ENCODE data around the gene UBASH3A. TPM values are rescaled to one million over a fixed set of nuclear protein-coding genes. Genes with fewer than 3 reads are reported as not detected.
A peak's percentile ranks its signal among the peaks of the same experiment; 100 is the strongest.
"Not testable (repeated sequence)": the region's sequence is repeated elsewhere in the genome, so short reads cannot be mapped to it uniquely, and the experiment has no call there.

UBASH3A gene
- total RNA-seq, 1 donor from 2014 or later: 6.4 TPM

- Histone ChIP-seq H3K4me1 (peaks cover 35% of the 10 kb centered on the region), H3K9me3 (no peaks in the 10 kb centered on the region), H3K36me3 (no peaks in the 10 kb centered on the region), H3K4me3 (no peak overlapping the region), H3K27ac (no peak overlapping the region), H3K27me3 (no peaks in the 10 kb centered on the region)
- peak in 1 of 2 donors; percentile 9 for DNase-seq (ENCODE audit: extremely low spot score in 2 of 2)
- intact Hi-C loops (cut with DNase I): no loop called here
- TF ChIP-seq POLR2A (IDR thresholded peaks at IDR 0.05) (no peak), CTCF (IDR thresholded peaks at IDR 0.05) (no peak), POLR2AphosphoS5 (IDR thresholded peaks at IDR 0.05; ENCODE audit: insufficient read depth in 1 of 2, low read depth in 1 of 2) (no peak)
These were observed 65.6 kb downstream of the UBASH3A start for GRCh38 chr21:42469272-42469671.

GRCh38 chr21:42469726-42470125 lies 66.0 kb downstream of the UBASH3A start:
- H3K9me3 ChIP-seq; H3K4me3 ChIP-seq; H3K36me3 ChIP-seq; intact Hi-C loops (cut with DNase I); H3K27me3 ChIP-seq; H3K27ac ChIP-seq: not testable (repeated sequence)
- DNase-seq (ENCODE audit: extremely low spot score in 2 of 2): peak in 1 of 2 donors; percentile 16
- H3K4me1 ChIP-seq: peaks cover 38% of the 10 kb centered on the region

- no peaks in the 10 kb centered on the region for H3K27me3 ChIP-seq
- peaks cover 38% of the 10 kb centered on the region for H3K4me1 ChIP-seq
- H3K27ac ChIP-seq: no peak overlapping the region
- no peak overlapping the region for H3K4me3 ChIP-seq
- H3K36me3 ChIP-seq: no peaks in the 10 kb centered on the region
- TF ChIP-seq POLR2A (IDR thresholded peaks at IDR 0.05) (no peak), CTCF (IDR thresholded peaks at IDR 0.05) (no peak), POLR2AphosphoS5 (IDR thresholded peaks at IDR 0.05; ENCODE audit: insufficient read depth in 1 of 2, low read depth in 1 of 2) (no peak)
- intact Hi-C loops (cut with DNase I): no loop called here
- peak in 1 of 2 donors; percentile 52 for DNase-seq (ENCODE audit: extremely low spot score in 2 of 2)
- H3K9me3 ChIP-seq: no peaks in the 10 kb centered on the region
These were observed 67.5 kb downstream of the UBASH3A start for GRCh38 chr21:42471206-42471605.

GRCh38 chr21:42471716-42472330 lies 68.1 kb downstream of the UBASH3A start:
- Histone ChIP-seq H3K36me3 (no peaks in the 10 kb centered on the region), H3K9me3 (no peaks in the 10 kb centered on the region), H3K27me3 (no peaks in the 10 kb centered on the region), H3K4me3 (no peak overlapping the region), H3K27ac (no peak overlapping the region), H3K4me1 (peaks cover 38% of the 10 kb centered on the region)
- intact Hi-C loops (cut with DNase I): no loop called here
- peak in 1 of 2 donors; percentile 72 for DNase-seq (ENCODE audit: extremely low spot score in 2 of 2)
- TF ChIP-seq POLR2AphosphoS5 (IDR thresholded peaks at IDR 0.05; ENCODE audit: insufficient read depth in 1 of 2, low read depth in 1 of 2): no peak
- TF ChIP-seq POLR2A (IDR thresholded peaks at IDR 0.05): no peak

- peak in 1 of 2 donors; percentile 28 for DNase-seq (ENCODE audit: extremely low spot score in 2 of 2)
- Histone ChIP-seq H3K9me3 (no peaks in the 10 kb centered on the region), H3K36me3 (no peaks in the 10 kb centered on the region), H3K27ac (no peak overlapping the region), H3K27me3 (no peaks in the 10 kb centered on the region), H3K4me1 (peaks cover 34% of the 10 kb centered on the region), H3K4me3 (no peak overlapping the region)
- intact Hi-C loops (cut with DNase I): no loop called here
- TF ChIP-seq CTCF (IDR thresholded peaks at IDR 0.05) (no peak), POLR2AphosphoS5 (IDR thresholded peaks at IDR 0.05; ENCODE audit: insufficient read depth in 1 of 2, low read depth in 1 of 2) (no peak)
These were observed 68.8 kb downstream of the UBASH3A start for GRCh38 chr21:42472521-42472920.

- no peak for TF ChIP-seq CTCF (IDR thresholded peaks at IDR 0.05)
- no peak for TF ChIP-seq POLR2A (IDR thresholded peaks at IDR 0.05)
- TF ChIP-seq POLR2AphosphoS5 (IDR thresholded peaks at IDR 0.05; ENCODE audit: insufficient read depth in 1 of 2, low read depth in 1 of 2): no peak
- Histone ChIP-seq H3K4me1 (peaks cover 24% of the 10 kb centered on the region), H3K27ac (no peak overlapping the region), H3K9me3 (no peaks in the 10 kb centered on the region), H3K36me3 (no peaks in the 10 kb centered on the region), H3K27me3 (no peaks in the 10 kb centered on the region), H3K4me3 (no peak overlapping the region)
- DNase-seq (ENCODE audit: extremely low spot score in 2 of 2): no peak
- intact Hi-C loops (cut with DNase I): no loop called here
These were observed 69.9 kb downstream of the UBASH3A start for GRCh38 chr21:42473498-42474042.
